Kidney tubule cell (primary cell): ENCODE data around the gene RPLP2.
A peak's percentile ranks its signal among the peaks of the same experiment; 100 is the strongest.

Experiments
- DNase-seq: peaks from one replicate; pipeline ENCODE4 v3.0.0-alpha.2; 2018; ENCODE audit warnings: low spot score

RPLP2 gene

DNA sequence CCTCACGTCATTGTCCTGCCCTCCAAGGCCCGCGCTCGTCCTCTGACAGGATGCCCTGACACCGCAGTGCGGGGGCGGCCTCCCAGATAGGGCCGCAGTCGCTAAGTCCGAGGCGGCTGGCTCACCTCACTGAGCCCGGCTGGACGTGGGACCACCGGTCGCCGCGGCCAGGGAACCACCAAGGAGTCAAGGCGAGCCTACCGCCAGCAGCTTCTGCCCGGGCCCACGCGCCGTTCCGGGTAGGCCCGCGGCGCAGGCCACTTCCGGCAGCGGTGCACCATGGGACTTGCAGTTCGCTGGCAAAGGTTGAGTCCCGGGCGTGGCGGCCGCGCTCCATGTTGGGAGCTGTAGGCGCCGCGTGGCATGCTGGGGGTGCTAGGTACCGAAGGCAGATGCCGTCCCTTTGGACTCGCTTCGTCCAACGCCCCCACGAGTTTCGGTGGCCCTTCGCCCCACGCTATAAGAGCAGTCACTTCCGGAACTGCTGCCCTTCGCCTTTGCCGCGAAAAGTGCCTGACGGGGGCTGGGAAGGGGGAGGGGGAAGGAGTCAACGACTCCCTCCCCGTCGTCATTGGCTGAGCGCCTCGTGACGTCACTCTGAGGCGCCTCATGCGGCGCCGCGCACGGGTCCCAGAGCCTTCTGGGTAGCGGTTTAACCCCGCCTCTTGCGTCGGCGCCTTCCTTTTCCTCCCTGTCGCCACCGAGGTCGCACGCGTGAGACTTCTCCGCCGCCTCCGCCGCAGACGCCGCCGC lies at the start of gene RPLP2:
Gene RPLP2 (plus strand): TSS at position 681 of the 753 bp plus-strand sequence. CDS start 268 bp downstream, outside the sequence.
- peak; percentile 96 for DNase-seq

DNA sequence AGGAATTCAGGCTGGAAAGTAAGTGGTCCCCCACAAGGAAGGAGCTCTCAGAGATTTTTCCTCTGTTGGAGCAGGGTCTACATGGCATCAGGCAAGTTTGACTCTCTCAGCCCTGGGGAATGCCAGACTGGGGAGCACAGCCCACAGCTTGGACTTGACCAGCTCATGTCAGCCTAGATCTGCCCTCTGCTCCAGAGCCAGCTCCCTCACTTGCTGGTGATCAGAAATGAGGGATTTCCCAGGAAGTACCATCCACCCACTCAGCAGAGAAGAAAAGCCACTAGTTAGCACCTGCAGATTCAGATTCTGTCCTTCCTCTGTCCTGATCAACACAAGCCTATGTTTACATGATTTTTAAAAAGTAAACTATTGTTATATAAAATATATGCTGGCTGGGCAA lies 49.5 kb upstream of the RPLP2 start:
- no peak for DNase-seq

DNA sequence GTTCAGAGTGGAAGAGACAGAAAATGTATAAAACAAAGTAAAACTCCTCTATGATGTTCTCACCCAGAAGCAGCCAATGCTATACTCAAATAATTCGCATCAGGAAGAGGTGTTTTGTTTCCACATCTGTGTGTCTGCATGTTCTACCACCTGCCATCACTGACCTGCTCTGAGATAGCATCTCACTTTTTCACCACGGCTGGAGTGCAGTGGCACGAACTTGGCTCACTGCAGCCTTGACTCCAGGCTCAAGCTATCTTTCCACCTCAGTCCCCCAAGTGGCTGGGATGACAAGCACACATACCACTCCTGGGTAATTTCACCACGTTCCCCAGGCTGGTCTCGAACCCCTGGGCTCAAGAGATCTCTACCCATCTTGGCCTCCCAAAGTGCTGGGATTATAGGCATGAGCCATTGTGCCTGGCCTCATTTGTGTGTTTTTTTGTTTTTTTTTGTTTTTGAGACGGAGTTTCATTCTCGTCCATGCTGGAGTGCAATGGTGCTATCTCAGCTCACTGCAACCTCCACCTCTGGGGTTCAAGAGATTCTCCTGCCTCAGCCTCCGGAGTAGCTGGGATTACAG lies 48.1 kb upstream of the RPLP2 start:
- DNase-seq, result no peak

DNA sequence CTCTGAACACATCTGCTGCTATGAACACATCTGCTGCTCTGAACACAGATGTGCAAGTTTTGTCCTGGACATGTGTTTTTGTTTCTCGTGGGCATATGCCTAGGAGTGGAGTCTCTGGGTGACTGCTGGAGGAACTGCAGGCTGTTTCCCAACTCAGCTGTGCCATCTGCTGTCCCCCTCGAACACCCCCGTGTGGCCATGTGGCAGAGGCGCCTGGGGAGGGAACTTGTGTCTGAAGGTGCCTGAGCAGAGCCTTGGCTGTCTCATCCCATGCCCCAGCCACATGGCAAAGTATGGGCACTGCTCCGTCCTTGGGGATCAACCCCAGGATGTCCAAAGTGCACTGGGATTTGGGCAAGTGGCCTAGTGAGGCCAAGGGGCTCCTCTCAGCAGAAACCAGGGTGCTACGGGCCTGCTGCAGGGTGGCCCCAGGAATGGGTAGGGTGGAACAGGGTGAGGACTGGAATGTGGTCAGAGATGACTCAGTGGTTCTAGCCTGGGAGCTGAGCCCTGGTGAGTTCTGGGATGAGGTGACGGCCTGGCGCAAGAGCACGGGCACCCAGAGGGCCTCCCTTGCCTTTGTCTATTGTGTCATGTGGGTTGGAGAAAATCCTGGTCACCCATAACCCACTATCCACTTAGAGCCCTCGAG lies 47.2 kb upstream of the RPLP2 start:
- DNase-seq, result peak; percentile 78

DNA sequence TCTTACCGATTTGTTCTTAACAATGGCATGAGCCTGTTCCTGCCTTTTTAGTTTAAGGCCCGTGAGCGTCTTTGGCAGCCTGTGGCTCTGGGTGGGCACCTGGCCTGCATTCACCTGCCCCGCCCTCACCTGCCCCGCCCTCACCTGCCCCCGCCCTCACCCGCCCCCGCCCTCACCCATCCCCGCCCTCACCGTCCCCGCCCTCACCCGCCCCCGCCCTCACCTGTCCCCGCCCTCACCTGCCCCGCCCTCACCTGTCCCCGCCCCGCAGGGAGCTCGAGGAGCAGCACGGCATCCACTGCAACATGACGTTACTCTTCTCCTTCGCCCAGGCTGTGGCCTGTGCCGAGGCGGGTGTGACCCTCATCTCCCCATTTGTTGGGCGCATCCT lies 46.7 kb upstream of the RPLP2 start:
- no peak for DNase-seq

DNA sequence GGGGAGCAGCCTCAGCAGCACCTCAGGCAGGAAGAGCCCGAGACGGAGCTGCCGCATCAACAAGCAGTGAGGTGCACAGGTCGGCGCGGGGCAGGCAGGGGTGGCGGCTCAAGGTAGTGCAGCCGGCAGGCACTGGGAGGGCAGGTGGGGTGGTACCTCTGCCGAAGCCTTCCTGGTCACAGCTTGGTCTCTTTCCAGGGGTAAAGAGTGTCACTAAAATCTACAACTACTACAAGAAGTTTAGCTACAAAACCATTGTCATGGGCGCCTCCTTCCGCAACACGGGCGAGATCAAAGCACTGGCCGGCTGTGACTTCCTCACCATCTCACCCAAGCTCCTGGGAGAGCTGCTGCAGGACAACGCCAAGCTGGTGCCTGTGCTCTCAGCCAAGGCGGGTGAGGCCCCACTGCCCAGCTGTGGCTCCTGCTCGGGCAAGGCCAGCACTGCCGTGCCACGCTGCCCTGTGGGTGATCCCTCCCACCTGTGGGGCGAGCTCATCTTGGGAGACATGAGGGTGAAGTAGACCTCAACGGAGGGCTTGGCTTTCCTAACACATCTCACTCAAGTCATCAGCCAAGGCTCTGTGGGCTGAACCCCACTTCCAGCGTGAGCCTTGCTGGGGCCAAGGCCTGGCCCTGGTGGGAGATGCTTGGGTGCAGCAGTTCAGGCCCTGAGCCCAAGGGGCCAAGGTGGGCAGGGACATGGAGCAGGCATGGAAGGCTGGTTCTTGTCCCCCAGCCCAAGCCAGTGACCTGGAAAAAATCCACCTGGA lies 46.0 kb upstream of the RPLP2 start:
- DNase-seq, result no peak

DNA sequence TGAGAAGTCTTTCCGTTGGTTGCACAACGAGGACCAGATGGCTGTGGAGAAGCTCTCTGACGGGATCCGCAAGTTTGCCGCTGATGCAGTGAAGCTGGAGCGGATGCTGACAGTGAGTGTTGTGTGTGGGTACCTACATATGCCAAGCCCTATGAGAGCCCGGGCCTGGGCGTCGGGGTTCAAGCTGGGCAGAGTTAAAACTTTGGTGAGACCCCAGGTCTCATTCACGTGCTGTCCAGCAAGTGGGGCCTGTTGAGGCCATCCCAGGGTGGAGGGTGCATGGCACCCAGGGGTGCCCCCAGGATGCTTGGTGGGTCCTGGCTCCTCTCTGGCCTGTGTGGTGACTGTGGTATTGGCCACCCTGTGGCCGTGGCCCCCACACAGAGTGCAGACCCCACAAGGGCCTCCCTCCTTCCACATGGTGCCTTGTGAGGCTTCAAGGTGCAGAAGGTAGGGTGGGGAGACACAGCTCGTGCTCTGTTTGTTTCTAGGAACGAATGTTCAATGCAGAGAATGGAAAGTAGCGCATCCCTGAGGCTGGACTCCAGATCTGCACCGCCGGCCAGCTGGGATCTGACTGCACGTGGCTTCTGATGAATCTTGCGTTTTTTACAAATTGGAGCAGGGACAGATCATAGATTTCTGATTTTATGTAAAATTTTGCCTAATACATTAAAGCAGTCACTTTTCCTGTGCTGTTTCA lies 45.3 kb upstream of the RPLP2 start:
- DNase-seq, result no peak

DNA sequence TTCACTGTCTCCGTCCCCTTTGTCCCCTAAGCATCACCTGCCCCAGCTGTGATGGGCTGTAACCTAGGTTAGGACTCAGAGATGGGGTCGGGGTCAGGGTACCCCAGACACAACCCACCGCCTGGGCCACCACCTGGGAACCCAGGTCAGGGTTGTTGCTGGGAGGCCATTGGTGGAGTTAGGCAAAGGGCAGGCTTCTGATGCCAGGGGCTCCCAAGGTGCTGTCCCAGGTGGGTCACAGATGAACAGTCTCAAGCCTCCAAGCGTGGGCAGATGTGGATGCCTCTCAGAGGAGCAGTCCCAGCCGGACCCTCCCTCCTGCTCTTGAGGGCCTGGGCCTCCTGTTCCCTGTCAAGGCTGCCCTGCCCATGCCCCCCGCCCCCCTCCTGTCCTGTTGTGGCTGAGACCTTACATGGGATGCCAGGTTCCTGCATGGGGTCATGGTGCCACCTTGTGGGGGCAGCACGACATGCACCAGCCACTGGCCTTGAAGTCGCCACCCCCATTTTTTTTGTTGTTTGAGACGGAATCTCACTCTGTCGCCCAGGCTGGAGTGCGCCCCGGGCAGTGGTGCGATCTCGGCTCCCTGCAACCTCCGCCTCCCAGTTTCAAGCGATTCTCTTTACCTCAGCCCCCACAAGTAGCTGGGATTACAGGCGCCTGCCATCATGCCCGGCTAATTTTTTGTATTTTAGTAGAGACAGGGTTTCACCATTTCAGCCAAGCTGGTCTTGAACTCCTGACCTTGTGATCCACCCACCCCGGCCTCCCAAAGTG lies 44.6 kb upstream of the RPLP2 start:
- peak; percentile 70 for DNase-seq

DNA sequence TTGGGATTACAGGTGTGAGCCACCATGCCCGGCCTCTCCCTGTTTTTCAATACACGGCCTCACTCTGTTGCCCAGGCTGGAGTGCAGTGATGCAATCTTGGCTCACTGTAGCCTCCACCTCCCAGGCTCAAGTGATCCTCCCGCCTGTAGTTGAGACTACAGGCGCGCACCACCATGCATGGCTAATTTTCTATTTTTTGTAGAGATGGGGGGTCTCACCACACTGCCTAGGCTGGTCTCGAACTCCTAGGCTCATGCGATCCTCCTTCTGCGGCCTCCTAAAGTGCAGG lies 44.0 kb upstream of the RPLP2 start:
- no peak for DNase-seq

DNA sequence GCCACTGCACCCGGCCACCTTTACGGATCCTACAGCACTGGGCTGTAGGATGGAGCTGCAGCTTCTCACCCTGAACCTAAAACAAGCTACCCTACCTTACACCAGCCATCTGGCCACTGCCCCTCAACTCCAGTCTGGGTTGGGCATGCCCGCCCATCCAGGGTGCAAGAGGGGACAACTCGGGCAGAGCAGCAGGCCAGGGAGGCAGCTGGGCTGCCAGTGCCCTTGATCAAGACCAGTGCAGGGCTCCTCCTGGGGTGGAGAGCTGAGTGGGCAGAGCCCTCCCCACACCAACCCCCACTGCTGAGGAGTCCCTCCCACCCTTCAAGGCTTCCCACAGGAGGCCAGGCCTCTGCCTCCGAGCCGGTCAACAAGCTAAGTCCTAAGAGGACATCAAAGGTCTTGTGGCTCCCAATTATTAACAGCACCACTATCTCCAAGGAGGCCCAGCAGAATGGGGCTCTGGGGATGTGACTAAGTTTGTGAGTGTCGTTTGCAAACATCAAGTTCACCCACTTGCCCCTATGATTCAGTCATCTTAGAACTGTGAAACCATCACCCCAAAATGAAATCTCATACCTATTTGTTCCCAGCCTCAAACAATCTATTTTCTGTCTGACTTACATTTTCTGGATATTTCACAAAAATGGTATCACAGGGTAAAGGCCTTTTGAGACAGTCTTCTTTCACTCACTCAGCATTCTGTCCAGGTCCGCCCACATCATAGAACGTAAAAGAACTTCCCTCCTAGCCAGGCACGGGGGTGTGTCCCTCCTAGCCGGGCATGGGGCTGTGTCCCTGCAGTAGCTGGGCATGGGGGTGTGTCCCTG lies 43.4 kb upstream of the RPLP2 start:
- no peak for DNase-seq

DNA sequence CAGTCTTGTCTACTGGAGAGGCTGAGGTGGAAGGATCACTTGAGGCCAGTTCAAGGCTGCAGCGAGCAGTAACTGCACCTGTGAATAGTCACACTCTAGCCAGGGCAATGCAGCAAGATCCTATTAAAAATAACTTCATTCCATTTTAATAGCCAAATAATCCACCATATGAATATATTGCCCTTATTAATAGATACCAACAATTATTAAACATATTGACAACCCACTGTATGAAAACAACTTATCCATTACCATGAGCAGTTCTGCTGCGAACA lies 42.9 kb upstream of the RPLP2 start:
- no peak for DNase-seq

DNA sequence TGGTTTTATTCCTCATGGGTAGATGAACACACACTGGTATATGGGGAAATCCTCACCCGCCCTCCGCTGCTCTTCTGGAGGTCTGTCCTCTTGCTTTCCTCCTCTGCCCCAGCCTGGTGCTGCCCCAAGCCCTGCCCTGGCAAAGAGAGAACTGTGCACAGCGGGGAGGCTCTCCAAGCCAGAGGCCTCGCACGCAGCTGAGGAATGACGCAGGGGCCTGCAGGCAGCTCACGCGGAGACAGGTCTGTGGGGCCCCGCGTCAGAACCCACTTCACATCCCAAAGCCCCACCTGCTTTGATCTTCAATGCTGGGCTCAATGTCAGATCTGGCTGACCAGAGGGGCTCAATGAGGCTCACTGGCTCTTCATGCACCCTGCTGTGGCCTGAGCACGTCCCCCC lies 42.5 kb upstream of the RPLP2 start:
- DNase-seq, result no peak

DNA sequence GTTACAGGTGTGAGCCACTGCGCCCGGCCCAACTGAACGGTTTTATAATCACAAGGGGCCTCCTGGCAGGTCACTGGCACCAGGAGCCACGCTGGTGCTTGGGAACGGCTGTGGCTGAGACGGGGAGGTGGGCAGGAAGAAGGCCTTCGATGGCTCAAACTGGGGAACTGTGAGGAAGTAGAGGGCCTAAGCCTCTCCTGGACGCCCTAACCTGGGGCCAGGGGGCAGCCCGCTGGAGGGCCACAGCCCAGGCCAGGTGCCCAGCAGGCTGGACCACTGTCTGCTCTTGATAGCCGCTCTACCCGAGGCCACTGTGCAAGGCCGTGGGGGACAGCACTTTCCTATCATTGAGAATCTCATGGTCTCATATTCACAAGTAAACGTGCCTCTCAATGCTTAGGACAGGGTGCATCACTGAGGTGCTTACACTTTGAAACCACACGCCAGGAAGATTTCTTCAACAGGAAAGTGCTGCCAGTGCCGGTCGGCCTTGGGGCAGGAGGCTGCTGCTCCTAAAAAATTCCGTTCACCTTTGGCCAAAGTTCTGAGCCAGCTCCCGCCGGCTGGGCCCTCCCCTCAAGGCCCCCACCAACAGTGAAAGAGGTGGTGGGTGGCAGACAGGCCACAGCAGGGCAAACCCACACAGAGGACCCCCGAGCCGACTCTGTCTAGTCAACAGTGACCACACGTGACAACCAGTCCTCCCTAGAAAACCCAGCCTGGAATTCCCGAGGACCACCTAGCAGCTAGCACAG lies 39.7 kb upstream of the RPLP2 start:
- no peak for DNase-seq

DNA sequence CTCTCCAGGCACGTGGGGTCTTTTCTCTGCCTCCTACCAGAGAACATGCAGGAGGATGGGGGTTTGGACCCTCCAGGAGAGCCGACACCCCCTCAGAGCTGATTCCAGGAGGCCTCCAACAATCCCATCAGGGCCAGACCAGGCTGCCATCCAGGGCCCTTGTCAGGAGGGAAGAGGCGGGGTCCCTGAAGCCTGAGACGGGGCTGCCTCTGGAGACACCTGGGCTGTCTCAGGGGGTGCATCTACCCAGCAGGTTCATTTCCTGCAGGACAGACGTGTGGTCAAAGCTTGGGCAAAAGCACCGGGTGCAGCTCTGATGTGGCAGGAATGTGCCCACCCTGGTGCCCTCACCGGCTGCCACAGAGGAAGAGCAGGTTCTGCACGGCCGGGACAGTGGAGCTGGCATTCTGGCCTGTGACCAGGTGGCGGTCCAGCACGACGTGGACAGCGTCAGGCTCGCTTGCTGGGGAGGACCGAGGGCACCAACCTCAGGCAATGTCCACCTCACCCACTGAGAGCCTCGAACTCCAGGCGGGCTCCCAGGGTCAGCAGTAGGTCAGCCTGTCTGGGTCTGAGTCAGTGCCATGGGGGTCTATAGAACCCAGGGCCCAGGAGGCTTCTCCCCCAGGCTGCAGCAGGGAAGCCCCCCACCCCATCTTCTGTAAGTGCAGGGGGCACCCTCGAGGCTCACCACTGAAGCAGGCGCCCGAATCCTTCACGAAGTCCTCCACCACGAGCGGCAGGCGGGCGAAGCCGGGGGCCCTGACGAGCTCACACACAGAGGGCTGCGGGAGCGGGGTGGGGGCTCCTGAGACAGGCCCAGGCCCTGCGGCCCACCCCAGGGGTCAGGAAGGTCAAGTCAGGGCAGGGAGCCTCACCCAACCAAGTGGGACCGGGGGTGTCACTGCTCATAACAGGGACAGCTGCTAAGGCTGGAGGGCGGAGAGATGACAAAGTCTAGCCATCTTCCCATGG lies 38.8 kb upstream of the RPLP2 start:
- no peak for DNase-seq

DNA sequence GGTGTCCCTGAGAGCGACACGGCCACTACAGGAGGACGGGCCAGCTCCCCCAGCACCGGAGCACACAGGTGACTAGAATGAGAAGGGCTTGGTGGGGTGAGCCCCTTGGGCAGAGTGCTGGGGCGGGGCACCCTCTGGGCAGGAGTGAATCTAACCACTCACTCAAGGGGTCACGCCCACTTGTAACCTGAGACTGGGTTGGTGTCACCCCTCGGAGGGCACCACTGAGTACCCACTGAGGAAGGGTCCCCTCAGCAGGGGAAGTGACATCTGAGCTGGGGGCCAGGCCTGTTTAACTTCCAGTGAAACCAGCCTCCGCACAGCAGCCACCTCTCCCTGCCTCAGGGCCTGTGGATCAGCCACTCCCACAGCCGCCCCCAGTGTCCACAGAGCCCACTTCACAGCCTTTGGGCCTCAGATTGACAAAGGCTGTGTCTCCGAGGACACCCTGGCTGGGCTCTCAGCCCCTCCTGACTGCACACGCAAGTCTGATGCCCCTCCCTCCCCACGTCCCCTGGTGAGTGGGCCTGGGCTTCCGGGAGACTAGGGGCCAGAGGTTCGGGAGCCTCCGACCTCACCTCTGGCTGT lies 38.1 kb upstream of the RPLP2 start:
- no peak for DNase-seq

DNA sequence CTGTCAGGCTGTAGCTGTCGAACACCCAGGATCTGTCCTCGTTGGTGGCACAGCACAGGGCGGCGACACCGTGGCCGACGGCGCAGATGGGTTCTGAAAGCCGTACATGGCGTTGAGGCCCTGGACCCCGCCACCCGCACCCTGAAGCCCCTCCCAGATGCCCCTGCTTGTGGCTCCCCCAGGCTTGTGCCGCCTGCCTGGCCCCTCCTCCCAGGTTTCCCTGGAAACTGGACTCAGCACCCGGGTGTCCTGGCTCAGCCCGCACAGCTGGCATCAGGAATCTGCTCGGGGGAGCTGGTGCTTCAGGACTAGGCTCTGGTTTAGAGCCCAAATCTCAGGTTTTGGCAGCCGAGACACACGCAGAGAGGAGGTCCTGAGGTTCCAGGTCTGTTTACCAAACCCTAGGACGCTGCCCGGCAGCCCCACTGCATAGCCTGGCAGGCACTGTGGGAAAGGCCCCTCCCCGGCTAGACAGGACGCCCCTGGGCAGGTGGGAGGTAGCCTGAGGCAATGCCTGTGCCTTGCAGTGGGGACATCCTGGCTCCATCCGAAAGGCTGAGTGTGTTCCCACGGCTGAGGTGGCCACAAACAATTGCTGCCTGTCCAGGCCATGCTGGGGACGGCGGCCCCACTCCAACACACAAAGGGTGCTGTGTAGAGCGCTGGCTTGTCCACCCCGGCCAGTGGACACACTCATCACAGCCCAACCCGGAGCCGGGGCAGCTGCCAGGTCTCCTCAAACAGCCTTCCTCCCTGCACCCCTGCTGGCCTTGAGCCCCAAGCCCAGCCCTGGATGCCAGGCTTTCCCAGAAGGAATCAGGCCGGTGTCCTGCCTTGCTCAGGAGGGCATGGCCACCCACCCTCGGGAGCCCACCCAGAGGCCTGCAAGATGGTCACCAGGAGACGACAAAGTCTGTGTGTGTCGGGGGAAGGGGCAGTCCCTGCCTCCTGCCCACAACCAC lies 37.1 kb upstream of the RPLP2 start:
- no peak for DNase-seq

DNA sequence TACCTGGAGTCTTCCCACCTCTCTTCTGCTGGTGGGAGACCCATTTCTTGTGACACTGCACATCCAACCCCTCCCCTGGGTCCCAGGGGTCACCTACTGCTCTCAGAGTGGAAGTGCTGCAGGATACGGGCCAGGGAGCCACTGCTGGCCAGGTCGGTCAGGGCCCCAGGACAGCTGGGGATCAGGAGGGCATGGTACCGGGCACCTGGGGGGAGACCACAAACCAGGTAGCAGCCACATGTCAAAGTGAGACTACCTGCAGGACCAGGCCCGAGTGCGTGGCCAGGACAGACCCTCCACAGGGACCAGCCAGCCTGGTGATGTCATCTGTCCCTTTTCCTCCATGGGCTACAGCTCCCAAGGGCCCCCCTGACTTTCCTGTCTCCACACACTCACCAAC lies 36.3 kb upstream of the RPLP2 start:
- DNase-seq, result no peak
